GM12874 (cell line): ENCODE results near the gene XCL1.
A peak's percentile ranks its signal among the peaks of the same experiment; 100 is the strongest.

Experiments
- TF ChIP-seq, protein P1 (sequence below): IDR thresholded peaks from 2 replicates; pipeline ENCODE4 v1.5.1; 2011; ENCODE audit warnings: low read depth, mild to moderate bottlenecking, control low read depth, low read length, moderate library complexity; ENCODE audit not compliant: insufficient read depth

XCL1 gene

DNA sequence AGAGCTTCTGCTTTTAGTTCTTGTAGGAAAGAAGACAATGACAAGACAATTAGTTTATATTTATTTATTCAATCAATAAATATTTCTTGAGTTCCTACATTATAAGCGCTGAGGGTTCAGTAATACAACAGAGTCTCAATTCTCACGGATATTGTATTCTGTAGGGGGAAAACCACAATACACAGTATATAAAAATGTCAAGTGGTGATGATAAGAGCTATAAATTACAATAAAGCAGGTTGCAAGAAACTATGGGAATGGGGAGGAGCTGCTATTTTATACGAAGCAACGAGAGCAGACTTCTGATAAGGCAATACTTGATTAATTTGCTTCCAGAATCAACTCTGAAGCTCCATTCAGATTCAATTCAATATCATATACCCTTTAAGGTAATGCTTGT lies 10.6 kb upstream of the XCL1 start:
- TF ChIP-seq, protein P1, sequence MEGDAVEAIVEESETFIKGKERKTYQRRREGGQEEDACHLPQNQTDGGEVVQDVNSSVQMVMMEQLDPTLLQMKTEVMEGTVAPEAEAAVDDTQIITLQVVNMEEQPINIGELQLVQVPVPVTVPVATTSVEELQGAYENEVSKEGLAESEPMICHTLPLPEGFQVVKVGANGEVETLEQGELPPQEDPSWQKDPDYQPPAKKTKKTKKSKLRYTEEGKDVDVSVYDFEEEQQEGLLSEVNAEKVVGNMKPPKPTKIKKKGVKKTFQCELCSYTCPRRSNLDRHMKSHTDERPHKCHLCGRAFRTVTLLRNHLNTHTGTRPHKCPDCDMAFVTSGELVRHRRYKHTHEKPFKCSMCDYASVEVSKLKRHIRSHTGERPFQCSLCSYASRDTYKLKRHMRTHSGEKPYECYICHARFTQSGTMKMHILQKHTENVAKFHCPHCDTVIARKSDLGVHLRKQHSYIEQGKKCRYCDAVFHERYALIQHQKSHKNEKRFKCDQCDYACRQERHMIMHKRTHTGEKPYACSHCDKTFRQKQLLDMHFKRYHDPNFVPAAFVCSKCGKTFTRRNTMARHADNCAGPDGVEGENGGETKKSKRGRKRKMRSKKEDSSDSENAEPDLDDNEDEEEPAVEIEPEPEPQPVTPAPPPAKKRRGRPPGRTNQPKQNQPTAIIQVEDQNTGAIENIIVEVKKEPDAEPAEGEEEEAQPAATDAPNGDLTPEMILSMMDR: no peak

DNA sequence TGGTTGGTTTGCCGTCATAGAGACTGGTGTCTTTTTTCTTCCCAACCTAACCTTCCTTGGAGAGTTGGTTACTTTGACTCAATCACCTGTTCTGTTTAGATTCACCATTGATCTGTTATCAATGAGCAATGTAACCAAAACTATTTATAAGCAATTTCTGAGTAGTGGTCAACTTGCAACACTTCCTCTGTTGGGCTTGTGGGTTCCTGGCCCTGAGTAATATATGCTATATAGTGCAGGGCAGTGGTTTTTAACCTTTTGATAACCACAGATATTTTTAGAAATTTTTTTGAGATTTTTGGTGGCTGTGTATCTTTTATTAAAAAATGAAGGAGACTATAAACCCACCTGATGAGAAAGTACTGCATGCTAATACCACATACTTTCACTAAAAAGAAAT lies 9.4 kb upstream of the XCL1 start:
- TF ChIP-seq, protein P1: no peak

DNA sequence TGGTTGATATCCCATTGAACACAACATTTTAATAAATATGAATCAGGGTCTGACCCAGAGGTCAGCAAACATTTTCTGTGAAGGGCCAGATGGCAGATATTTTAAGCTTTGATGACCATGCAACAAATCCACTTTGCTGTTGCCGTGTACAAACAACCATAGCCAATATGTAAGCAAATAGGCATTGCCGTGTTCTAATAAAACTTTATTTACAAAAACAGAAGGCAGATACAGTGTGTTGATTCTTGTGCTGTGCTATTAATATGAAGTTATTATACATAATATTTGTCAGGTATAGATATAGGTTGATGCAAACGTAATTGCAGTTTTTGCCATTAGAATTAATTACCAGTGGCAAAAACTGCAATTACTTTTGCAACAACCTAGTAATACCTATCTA lies 8.8 kb upstream of the XCL1 start:
- TF ChIP-seq, protein P1: no peak

DNA sequence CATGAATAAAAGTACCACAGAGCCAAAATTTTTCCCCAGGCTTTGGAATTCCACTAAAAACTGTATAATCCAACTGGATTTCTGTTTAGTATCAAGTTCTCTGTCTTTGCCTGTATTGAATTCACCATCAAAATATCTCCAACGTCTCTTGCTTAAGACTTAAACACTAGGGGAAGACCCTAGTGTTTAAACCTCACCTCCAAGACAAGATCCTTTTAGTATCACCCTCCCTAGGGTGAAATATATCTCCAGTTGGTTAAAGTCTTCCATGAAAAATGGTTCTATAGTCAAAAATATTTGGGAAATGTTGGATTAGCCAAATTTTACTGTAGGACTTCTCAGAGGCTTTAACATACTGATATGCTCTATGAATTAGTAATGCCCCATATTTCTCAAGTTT lies 8.1 kb upstream of the XCL1 start:
- TF ChIP-seq, protein P1: no peak

DNA sequence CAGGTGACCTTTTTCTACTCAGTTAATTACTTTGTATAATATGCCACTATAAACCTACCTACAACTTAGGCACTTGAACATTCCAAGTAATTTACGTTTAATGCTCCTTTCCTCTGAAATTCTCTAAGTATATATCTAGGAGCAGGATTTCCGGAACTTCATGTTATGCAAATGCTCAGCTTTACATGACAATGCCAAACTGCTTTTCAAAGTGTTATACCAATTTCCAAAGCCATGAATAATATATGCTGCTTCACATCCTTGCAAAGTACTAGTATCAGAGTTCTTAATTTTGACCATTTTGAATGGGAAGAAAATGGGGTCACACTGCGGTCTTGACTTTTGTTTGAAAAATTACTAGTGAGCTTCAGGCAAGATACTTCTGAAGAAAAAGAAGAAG lies 5.8 kb upstream of the XCL1 start:
- TF ChIP-seq, protein P1: no peak

DNA sequence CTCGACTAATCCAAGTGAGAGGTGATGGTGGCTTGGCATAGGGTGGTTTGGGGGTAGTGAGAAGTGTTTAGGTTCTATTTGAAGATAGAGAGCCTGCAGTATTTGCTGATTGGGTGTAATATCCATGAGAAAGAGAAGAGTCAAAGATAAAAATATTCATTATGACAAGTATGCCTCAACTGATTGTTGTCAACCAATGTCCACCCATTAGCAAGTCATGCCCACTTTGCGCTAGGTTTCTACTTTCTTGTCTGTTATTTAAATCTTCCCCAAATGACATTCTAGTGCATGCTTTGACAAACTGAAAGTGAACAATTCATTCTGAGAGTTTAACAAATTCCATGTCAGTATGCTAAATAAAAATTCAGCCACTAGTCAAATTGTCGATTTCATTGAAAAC lies 3.8 kb upstream of the XCL1 start:
- TF ChIP-seq, protein P1: no peak

DNA sequence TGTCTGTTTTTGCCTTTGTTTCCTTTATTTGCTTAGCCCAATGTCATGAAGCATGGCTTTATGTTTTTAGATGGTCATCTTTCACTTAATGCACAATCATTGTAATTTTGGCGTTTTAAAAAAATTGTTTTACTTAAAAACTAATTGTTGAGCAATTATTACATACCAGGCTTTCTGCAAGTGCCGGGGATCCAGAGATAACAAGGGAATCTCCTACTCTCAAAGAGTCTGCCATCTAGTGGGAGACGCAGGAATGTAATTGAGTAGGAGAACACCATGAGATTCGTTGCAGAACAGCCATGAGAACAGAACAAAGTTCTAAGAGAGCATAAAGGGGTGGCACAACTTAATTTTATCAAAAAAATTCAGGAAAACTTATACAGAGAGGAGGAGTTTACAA lies 2.2 kb upstream of the XCL1 start:
- TF ChIP-seq, protein P1: peak; percentile 34; the same call in 1 of the 2 replicates
